Measurements from ENCODE around the gene RBM4B. TPM values are rescaled to one million over a fixed set of nuclear protein-coding genes. Genes with fewer than 3 reads are reported as not detected.

RBM4B gene
- total RNA-seq, 2 donors from 2014 or later, result 8.9 to 9.2 TPM

GRCh38 chr11:66694732-66695207 is 17.1 kb upstream of the RBM4B start:
- peak; percentile 69 for ATAC-seq (ENCODE audit: insufficient number of reproducible peaks, low FRiP score, low read depth)
- no peaks in the 10 kb centered on the region for H3K4me1 ChIP-seq (ENCODE audit: control insufficient read depth in 1 of 2, low read depth in 2 of 2)

DNA sequence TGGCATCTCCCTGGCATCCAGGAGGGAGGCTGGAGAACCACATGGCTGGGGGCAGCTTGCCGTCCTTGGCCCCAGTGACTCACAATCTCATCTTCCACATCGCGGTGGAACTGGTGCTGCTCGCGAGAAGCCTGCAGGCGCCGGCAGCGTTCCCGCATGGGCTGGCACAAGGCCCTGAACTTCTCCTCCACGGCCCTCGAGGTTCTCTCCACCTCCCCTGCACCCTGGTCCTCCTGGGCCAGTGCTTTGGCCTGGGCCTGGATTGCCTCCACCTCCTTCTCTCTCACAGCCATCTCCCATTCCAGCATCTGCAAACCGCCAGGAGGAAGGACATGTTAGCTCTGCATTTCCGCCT is 16.3 kb upstream of the RBM4B start:
- TF ChIP-seq CTCF (IDR thresholded peaks at IDR 0.05), result no peak
- Histone ChIP-seq H3K4me1 (ENCODE audit: control insufficient read depth in 1 of 2, low read depth in 2 of 2) (no peaks in the 10 kb centered on the region), H3K27me3 (replicated peaks; ENCODE audit: insufficient read depth) (no peaks in the 10 kb centered on the region), H3K36me3 (no peaks in the 10 kb centered on the region), H3K9me3 (no peaks in the 10 kb centered on the region), H3K4me3 (no peak overlapping the region), H3K27ac (no peak overlapping the region)
- ATAC-seq (ENCODE audit: insufficient number of reproducible peaks, low FRiP score, low read depth) (no peak), DNase-seq (ENCODE audit: low spot score) (no peak)

More at GRCh38 chr11:66694732-66695207, 17.1 kb upstream of the RBM4B start:
- no peak overlapping the region for H3K4me3 ChIP-seq
- no peaks in the 10 kb centered on the region for H3K27me3 ChIP-seq (replicated peaks; ENCODE audit: insufficient read depth)
- TF ChIP-seq CTCF (IDR thresholded peaks at IDR 0.05), result peak; percentile 91
- DNase-seq (ENCODE audit: low spot score), result peak; percentile 76
- no peaks in the 10 kb centered on the region for H3K36me3 ChIP-seq
- peaks cover 2% of the 10 kb centered on the region for H3K9me3 ChIP-seq
- no peak overlapping the region for H3K27ac ChIP-seq

- no peaks in the 10 kb centered on the region for H3K27me3 ChIP-seq (replicated peaks; ENCODE audit: insufficient read depth)
- no peaks in the 10 kb centered on the region for H3K4me1 ChIP-seq (ENCODE audit: control insufficient read depth in 1 of 2, low read depth in 2 of 2)
- no peak overlapping the region for H3K4me3 ChIP-seq
- no peaks in the 10 kb centered on the region for H3K9me3 ChIP-seq
- TF ChIP-seq CTCF (IDR thresholded peaks at IDR 0.05), result no peak
- H3K27ac ChIP-seq, result no peak overlapping the region
- no peaks in the 10 kb centered on the region for H3K36me3 ChIP-seq
- ATAC-seq (ENCODE audit: insufficient number of reproducible peaks, low FRiP score, low read depth) (no peak), DNase-seq (ENCODE audit: low spot score) (no peak)
Observed at GRCh38 chr11:66693356-66694055, 15.8 kb upstream of the RBM4B start.

DNA sequence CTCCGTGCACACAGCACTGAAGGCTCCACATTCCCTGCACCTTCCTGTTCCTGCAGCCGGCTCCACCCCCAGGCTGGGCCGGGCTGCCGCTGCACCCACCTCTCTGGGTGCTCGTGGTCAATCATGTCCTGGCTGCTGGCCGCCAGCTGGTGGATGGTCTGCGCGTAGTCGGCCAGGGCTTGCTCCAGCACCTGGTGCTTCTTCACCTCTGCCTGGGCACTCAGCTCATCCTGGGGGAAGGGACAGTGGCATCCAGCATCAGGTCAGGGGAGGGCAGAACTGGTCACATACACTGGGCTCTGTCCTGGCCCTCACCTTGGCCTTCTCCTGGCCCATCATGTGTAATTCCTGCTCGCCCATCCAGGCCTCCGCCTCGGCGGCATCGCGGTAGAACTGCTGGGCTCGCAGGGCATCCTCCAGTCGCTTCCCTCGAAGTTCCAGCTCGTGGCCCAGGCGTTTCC is 15.2 kb upstream of the RBM4B start:
- ATAC-seq (ENCODE audit: insufficient number of reproducible peaks, low FRiP score, low read depth), result no peak
- Histone ChIP-seq H3K9me3 (no peaks in the 10 kb centered on the region), H3K27me3 (replicated peaks; ENCODE audit: insufficient read depth) (no peaks in the 10 kb centered on the region), H3K36me3 (no peaks in the 10 kb centered on the region), H3K27ac (no peak overlapping the region), H3K4me3 (no peak overlapping the region), H3K4me1 (ENCODE audit: control insufficient read depth in 1 of 2, low read depth in 2 of 2) (no peaks in the 10 kb centered on the region)
- no peak for TF ChIP-seq CTCF (IDR thresholded peaks at IDR 0.05)
- DNase-seq (ENCODE audit: low spot score), result no peak

DNA sequence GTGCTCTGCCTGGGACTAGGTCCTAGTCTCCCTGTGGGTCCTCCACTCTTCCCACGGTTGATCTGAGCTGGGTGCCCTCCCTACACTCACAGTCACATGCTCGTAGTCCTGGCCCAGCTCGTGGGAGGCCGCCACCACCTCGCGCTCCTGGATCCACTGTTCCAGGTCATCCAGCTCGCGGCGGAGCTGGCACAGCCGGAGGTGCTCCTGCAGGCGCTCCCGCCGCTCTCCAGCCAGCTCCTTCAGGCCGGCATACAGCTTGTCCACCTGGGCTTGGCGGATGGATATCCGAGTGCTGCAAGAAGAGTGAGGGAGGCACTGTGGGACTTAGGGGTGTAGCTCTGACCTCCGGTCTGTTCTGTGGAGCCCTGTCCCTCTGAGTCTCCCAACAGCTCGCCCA is 14.8 kb upstream of the RBM4B start:
- ATAC-seq (ENCODE audit: insufficient number of reproducible peaks, low FRiP score, low read depth) (no peak), DNase-seq (ENCODE audit: low spot score) (no peak)
- no peaks in the 10 kb centered on the region for H3K9me3 ChIP-seq
- no peak overlapping the region for H3K27ac ChIP-seq
- H3K27me3 ChIP-seq (replicated peaks; ENCODE audit: insufficient read depth), result no peaks in the 10 kb centered on the region
- H3K4me1 ChIP-seq (ENCODE audit: control insufficient read depth in 1 of 2, low read depth in 2 of 2), result no peaks in the 10 kb centered on the region
- H3K4me3 ChIP-seq, result no peak overlapping the region
- H3K36me3 ChIP-seq, result no peaks in the 10 kb centered on the region
- TF ChIP-seq CTCF (IDR thresholded peaks at IDR 0.05), result no peak
